ENCODE measurements around the gene KDSR.

DNA sequence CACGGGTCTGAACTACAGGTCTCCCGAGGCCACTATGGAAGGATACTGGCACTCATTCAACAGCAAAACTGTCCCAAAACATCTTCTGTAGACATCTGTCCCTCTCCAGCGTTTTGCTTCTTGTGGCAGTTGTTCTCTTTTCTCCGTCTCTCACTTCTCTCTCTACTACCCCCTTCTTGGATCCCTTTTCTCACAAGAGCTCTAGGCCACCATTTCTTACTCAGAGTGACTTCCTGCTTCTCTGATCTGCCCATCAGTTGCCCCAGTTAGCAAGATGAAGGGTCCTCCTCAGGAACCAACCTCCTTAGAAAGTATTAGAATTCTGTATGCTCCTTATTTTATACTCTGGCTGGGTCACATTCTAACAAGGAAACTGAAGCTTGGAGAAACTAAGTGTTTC lies 80.1 kb downstream of the KDSR start:
- no peak for TF ChIP-seq POLR2A (IDR thresholded peaks at IDR 0.05)
- TF ChIP-seq, protein P1, sequence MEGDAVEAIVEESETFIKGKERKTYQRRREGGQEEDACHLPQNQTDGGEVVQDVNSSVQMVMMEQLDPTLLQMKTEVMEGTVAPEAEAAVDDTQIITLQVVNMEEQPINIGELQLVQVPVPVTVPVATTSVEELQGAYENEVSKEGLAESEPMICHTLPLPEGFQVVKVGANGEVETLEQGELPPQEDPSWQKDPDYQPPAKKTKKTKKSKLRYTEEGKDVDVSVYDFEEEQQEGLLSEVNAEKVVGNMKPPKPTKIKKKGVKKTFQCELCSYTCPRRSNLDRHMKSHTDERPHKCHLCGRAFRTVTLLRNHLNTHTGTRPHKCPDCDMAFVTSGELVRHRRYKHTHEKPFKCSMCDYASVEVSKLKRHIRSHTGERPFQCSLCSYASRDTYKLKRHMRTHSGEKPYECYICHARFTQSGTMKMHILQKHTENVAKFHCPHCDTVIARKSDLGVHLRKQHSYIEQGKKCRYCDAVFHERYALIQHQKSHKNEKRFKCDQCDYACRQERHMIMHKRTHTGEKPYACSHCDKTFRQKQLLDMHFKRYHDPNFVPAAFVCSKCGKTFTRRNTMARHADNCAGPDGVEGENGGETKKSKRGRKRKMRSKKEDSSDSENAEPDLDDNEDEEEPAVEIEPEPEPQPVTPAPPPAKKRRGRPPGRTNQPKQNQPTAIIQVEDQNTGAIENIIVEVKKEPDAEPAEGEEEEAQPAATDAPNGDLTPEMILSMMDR (IDR thresholded peaks at IDR 0.05) = no peak

Data from body of pancreas (tissue), 4 donors.